HepG2 (cell line): ENCODE results near the gene DELE1. TPM values are rescaled to one million over a fixed set of nuclear protein-coding genes. Genes with fewer than 3 reads are reported as not detected.

Experiments used
- ARID5B ChIP-seq: IDR thresholded peaks from 2 replicates; pipeline ENCODE4 v1.4.0; 2020; ENCODE audit warnings: mild to moderate bottlenecking, missing genetic modification reagents
- FOXA3 ChIP-seq: IDR thresholded peaks from 2 replicates; pipeline ENCODE4 v1.6.1; 2016; ENCODE audit warnings: missing genetic modification reagents, missing compliant biosample characterization
- GLI4 ChIP-seq: sonication (generic); formaldehyde crosslinking; IDR thresholded peaks from 2 replicates; pipeline ENCODE4 v1.5.1; 2020; ENCODE audit warnings: missing genetic modification reagents, mild to moderate bottlenecking, moderate library complexity, borderline replicate concordance
- HMG20A ChIP-seq: IDR thresholded peaks from 2 replicates; pipeline ENCODE4 v1.6.1; 2016; ENCODE audit warnings: borderline replicate concordance
- NR2F6 ChIP-seq, 2 experiments: IDR thresholded peaks; 2 replicates each; pipeline ENCODE4 v1.6.1; 2016; ENCODE audit warnings: antibody characterized with exemption in 1 of 2, mild to moderate bottlenecking in 1 of 2
- NRL ChIP-seq: sonication (generic); formaldehyde crosslinking; IDR thresholded peaks from 2 replicates; pipeline ENCODE4 v1.5.0; 2020; ENCODE audit warnings: missing genetic modification reagents, mild to moderate bottlenecking, moderate library complexity, borderline replicate concordance
- RXRB ChIP-seq: IDR thresholded peaks from 2 replicates; pipeline ENCODE4 v1.6.1; 2016; ENCODE audit warnings: borderline replicate concordance, missing genetic modification reagents, missing compliant biosample characterization
- SAP130 ChIP-seq: IDR thresholded peaks from 2 replicates; pipeline ENCODE4 v1.6.1; 2016; ENCODE audit warnings: low read depth
- SP5 ChIP-seq: IDR thresholded peaks from 2 replicates; pipeline ENCODE4 v1.6.1; 2016; ENCODE audit warnings: low read depth, borderline replicate concordance
- ZIK1 ChIP-seq: sonication (generic); formaldehyde crosslinking; IDR thresholded peaks from 2 replicates; pipeline ENCODE4 v1.5.0; 2020; ENCODE audit warnings: mild to moderate bottlenecking, low read depth, missing genetic modification reagents, borderline replicate concordance
- ZNF18 ChIP-seq: sonication (generic); formaldehyde crosslinking; IDR thresholded peaks from 2 replicates; pipeline ENCODE4 v1.8.0; 2022; ENCODE audit warnings: mild to moderate bottlenecking, missing genetic modification reagents; ENCODE audit not compliant: insufficient replicate concordance
- ZNF724P ChIP-seq: sonication (generic); formaldehyde crosslinking; IDR thresholded peaks from 2 replicates; pipeline ENCODE4 v1.8.0; 2022; ENCODE audit warnings: missing genetic modification reagents, borderline replicate concordance
- ZNF749 ChIP-seq: sonication (generic); formaldehyde crosslinking; IDR thresholded peaks from 2 replicates; pipeline ENCODE4 v1.8.0; 2022; ENCODE audit warnings: mild to moderate bottlenecking, missing genetic modification reagents, moderate library complexity, borderline replicate concordance
- polyA plus RNA-seq, 8 experiments: library from polyadenylated mRNA; depleted of rRNA in 3 of 8; stranded (reverse) in 7 of 8; unstranded in 1 of 8; fragments of >200 nt; fragmentation: Illumina TruSeq in 4 of 8; extraction: Trizol in 4 of 8; gene quantifications; 2 replicates each; pipeline versions ENCODE4 v1.2.1 to v1.2.3, GENCODE V29; 2011 to 2016; ENCODE audit warnings: low read depth in 4 of 8, missing spikeins in 1 of 8, mixed read lengths in 1 of 8; ENCODE audit not compliant: insufficient read depth in 1 of 8
- total RNA-seq, 5 experiments: library from RNA; depleted of rRNA; stranded (reverse); fragments of >200 nt; fragmentation: Illumina TruSeq; extraction: Trizol; gene quantifications; 2 replicates each; pipeline ENCODE4 v1.2.3, GENCODE V29; 2016; ENCODE audit warnings: low read depth in 1 of 5
- TF ChIP-seq, protein P1 (sequence below): sonication (generic); formaldehyde crosslinking; conservative IDR thresholded peaks from 2 replicates; pipeline ENCODE4 v1.8.0; 2022; ENCODE audit warnings: mild to moderate bottlenecking, moderate library complexity, missing genetic modification reagents
- TF ChIP-seq, protein P2 (sequence below): sonication (generic); formaldehyde crosslinking; IDR thresholded peaks from 2 replicates; pipeline ENCODE4 v1.9.0; 2021; ENCODE audit warnings: missing genetic modification reagents, borderline replicate concordance
- TF ChIP-seq, protein P3 (sequence below): sonication (generic); formaldehyde crosslinking; IDR thresholded peaks from 2 replicates; pipeline ENCODE4 v1.4.0; 2020; ENCODE audit warnings: missing genetic modification reagents, low read depth, mild to moderate bottlenecking, borderline replicate concordance

DELE1 gene
- total and polyA plus RNA-seq, 2 of the 13 experiments (the other 11 are each of a cell fraction or from before 2014, with no cell fraction given), result 57.5 to 90.3 TPM

DNA sequence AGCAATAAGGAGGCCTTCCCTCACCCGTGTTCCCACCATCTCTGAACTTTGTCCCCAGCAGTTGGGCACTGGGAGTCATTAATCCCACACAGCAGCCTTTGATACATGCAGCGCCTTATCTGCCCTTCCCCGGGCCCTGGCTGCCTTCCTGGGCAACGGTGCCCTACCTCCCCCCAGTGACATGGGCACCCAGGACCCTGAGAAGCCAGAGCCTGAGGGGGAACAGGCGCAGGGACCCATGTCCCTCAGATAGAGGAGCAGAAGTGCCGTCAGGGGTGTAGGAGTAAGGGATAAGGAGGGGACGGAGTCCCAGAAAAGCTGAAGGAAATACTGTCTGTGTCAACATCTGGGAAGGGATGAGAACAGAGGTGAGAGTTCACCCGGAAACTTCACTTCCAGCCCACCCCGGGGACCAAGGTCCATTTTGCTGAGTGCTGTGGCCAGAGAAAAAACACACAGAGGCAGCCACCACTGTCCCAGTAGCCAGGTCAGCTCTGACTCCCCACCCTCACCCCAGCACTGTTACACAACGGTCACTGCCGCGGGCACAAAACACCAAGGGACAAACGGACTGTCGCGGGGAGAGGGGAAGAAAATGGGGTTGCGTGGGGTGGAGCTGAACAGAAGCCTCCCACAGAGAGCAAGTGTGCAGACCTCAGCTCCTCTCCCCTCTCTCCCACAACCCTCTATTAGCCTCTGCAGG is 49.3 kb upstream of the DELE1 start (continued):
- TF ChIP-seq RXRB (peak; percentile 38), GLI4 (CRISPR knock-in tag) (no peak), ARID5B (peak; percentile 76; the same call in 1 of the 2 replicates), SAP130 (CRISPR knock-in tag) (peak; percentile 45; the same call in 1 of the 2 replicates), ZNF724P (peak; percentile 37; the same call in 1 of the 2 replicates), ZIK1 (CRISPR knock-in tag) (0 out of 2 replicates have a peak, but pooled peaks have one; percentile 37), SP5 (no peak), NRL (CRISPR knock-in tag) (peak; percentile 69; the same call in 1 of the 2 replicates), NR2F6 (IDR thresholded peaks at IDR 0.05) (peak; percentile 70), NR2F6 (CRISPR knock-in tag; IDR thresholded peaks at IDR 0.05) (peak; percentile 73), ZNF18 (CRISPR knock-in tag) (peak; percentile 47), ZNF749 (CRISPR knock-in tag) (no peak), HMG20A (CRISPR knock-in tag) (peak; percentile 48; the same call in 1 of the 2 replicates), FOXA3 (CRISPR knock-in tag) (peak; percentile 27; the same call in 1 of the 2 replicates)
- TF ChIP-seq, protein P1, sequence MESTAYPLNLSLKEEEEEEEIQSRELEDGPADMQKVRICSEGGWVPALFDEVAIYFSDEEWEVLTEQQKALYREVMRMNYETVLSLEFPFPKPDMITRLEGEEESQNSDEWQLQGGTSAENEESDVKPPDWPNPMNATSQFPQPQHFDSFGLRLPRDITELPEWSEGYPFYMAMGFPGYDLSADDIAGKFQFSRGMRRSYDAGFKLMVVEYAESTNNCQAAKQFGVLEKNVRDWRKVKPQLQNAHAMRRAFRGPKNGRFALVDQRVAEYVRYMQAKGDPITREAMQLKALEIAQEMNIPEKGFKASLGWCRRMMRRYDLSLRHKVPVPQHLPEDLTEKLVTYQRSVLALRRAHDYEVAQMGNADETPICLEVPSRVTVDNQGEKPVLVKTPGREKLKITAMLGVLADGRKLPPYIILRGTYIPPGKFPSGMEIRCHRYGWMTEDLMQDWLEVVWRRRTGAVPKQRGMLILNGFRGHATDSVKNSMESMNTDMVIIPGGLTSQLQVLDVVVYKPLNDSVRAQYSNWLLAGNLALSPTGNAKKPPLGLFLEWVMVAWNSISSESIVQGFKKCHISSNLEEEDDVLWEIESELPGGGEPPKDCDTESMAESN (CRISPR knock-in tag), result 0 out of 2 replicates have a peak, but pooled peaks have one; percentile 22
- TF ChIP-seq, protein P2, sequence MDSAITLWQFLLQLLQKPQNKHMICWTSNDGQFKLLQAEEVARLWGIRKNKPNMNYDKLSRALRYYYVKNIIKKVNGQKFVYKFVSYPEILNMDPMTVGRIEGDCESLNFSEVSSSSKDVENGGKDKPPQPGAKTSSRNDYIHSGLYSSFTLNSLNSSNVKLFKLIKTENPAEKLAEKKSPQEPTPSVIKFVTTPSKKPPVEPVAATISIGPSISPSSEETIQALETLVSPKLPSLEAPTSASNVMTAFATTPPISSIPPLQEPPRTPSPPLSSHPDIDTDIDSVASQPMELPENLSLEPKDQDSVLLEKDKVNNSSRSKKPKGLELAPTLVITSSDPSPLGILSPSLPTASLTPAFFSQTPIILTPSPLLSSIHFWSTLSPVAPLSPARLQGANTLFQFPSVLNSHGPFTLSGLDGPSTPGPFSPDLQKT (CRISPR knock-in tag), result no peak
- TF ChIP-seq, protein P3, sequence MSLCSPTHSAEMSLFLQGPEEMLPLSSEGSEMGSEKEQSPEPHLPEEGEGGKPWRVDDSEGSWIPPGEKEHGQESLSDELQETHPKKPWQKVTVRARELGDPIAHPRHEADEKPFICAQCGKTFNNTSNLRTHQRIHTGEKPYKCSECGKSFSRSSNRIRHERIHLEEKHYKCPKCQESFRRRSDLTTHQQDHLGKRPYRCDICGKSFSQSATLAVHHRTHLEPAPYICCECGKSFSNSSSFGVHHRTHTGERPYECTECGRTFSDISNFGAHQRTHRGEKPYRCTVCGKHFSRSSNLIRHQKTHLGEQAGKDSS (CRISPR knock-in tag), result 0 out of 2 replicates have a peak, but pooled peaks have one; percentile 29
